ENCODE results near the gene RPL13. TPM values are rescaled to one million over a fixed set of nuclear protein-coding genes. Genes with fewer than 3 reads are reported as not detected.
A peak's percentile ranks its signal among the peaks of the same experiment; 100 is the strongest.

RPL13 gene
- total and polyA plus RNA-seq, 9 of the 15 experiments (the other 6 are each of a cell fraction or from before 2014, with no cell fraction given), result 227 to 6,042 (median 1,633) TPM

- Histone ChIP-seq H3K4me2 (ENCODE audit: insufficient read depth, low read length) (peak overlapping the region; percentile 78), H3K4me3 (peak overlapping the region; percentile 57), H3K79me2 (ENCODE audit: control insufficient read depth, insufficient read depth, low read length) (peaks cover 29% of the 10 kb centered on the region), H3K9ac (ENCODE audit: insufficient read depth in 1 of 2, low read depth in 2 of 2, low read length in 2 of 2) (peak overlapping the region; percentile 71 to 98), H3K36me3 (ENCODE audit: control insufficient read depth, insufficient read depth, low read length) (peaks cover 41% of the 10 kb centered on the region), H4K20me1 (replicated peaks; ENCODE audit: control insufficient read depth, insufficient read depth, low read length) (no peaks in the 10 kb centered on the region), H3K9me3 (replicated peaks; ENCODE audit: control insufficient read depth, insufficient read depth, low read depth, low read length) (peaks cover 7% of the 10 kb centered on the region), H2AFZ (ENCODE audit: low read depth, low read length) (peak overlapping the region; percentile 76; the same call in 1 of the 2 replicates), H3K4me1 (replicated peaks in 1 of 2; ENCODE audit: control insufficient read depth in 2 of 2, insufficient read depth in 2 of 2, low read length in 2 of 2) (peaks cover 5 to 52% of the 10 kb centered on the region in 2 experiments), H3K27me3 (ENCODE audit: control insufficient read depth in 2 of 2, insufficient read depth in 2 of 2, low read length in 2 of 2) (no peaks in the 10 kb centered on the region), H3K27ac (ENCODE audit: extremely low read depth, low read depth, low read length) (peak overlapping the region; percentile 78), H3K9me1 (ENCODE audit: control insufficient read depth, insufficient read depth, low read length) (peaks cover 4% of the 10 kb centered on the region)
- ChIA-PET POLR2A (interaction anchor here (0.6 to 1.7 kb wide), 4 partner anchors 12 to 766 kb away, joined by 3 to 15 read pairs (median 3); no protein-coding TSS in a partner anchor), CTCF (ENCODE audit: low intra/inter-chr PET ratio) (no interaction called here)
- intact Hi-C loops (cut with micrococcal nuclease), result loop anchor here (10.0 kb wide), 1 partner anchor 68 kb away; no protein-coding TSS in a partner anchor
- WGBS (ENCODE audit: insufficient coverage, low coverage, missing lambda C conversion rate), result 24% methylated on average over 42 of the region's 89 CpGs
- no TSS peak for BruUV-seq (replicated peaks)
- DNase-seq (ENCODE audit: extremely low read depth in 1 of 4, low spot score in 3 of 4), result peak in 2 of 4 experiments; percentile 42 to 43
- no peak for ATAC-seq
- in situ Hi-C loops (cut with MboI), result no loop called here
- FAIRE-seq, result no peak
- TF ChIP-seq MAX (CRISPR knock-in tag; IDR thresholded peaks at IDR 0.05), result 0 out of 2 replicates have a peak, but pooled peaks have one; percentile 3
- no peak for TF ChIP-seq FOXJ3 (CRISPR knock-in tag; IDR thresholded peaks at IDR 0.05)
- TF ChIP-seq E2F1 (CRISPR knock-in tag; IDR thresholded peaks at IDR 0.05), result no peak
- TF ChIP-seq NCOA1 (IDR thresholded peaks at IDR 0.05; ENCODE audit: low read depth), result no peak
- TF ChIP-seq E2F6 (IDR thresholded peaks at IDR 0.05; ENCODE audit: borderline replicate concordance in 1 of 2, extremely low read depth in 1 of 2, insufficient read depth in 1 of 2, insufficient read length in 1 of 2, low read depth in 1 of 2, low read length in 1 of 2, poor library complexity in 1 of 2, severe bottlenecking in 1 of 2), result peak; percentile 66 to 74
- TF ChIP-seq L3MBTL2 (IDR thresholded peaks at IDR 0.05), result peak; percentile 65
- TF ChIP-seq SRSF1 (IDR thresholded peaks at IDR 0.05; ENCODE audit: low read depth, low read length), result no peak
- TF ChIP-seq ZNF174 (CRISPR knock-in tag; IDR thresholded peaks at IDR 0.05), result no peak
- no peak for TF ChIP-seq ZNF696 (CRISPR knock-in tag; conservative IDR thresholded peaks at IDR 0.05)
- peak; percentile 14; the same call in 1 of the 2 replicates for TF ChIP-seq ZBTB7A (IDR thresholded peaks at IDR 0.05; ENCODE audit: borderline replicate concordance, control insufficient read depth, low read depth, low read length)
- no peak for TF ChIP-seq SNRNP70 (optimal IDR thresholded peaks at IDR 0.05; ENCODE audit: low read depth, low read length)
- 0 out of 2 replicates have a peak, but pooled peaks have one; percentile 23 for TF ChIP-seq GABPB1 (CRISPR knock-in tag; IDR thresholded peaks at IDR 0.05)
- TF ChIP-seq RBFOX2 (IDR thresholded peaks at IDR 0.05; ENCODE audit: low read depth, low read length), result peak; percentile 45
- TF ChIP-seq TARDBP (IDR thresholded peaks at IDR 0.05), result no peak
- TF ChIP-seq PKNOX1 (IDR thresholded peaks at IDR 0.05), result no peak
- TF ChIP-seq CBX1 (IDR thresholded peaks at IDR 0.05; ENCODE audit: low read depth), result 0 out of 2 replicates have a peak, but pooled peaks have one; percentile 10
- peak; percentile 76 for TF ChIP-seq PCBP1 (IDR thresholded peaks at IDR 0.05; ENCODE audit: low read depth, low read length, poor library complexity, severe bottlenecking)
- TF ChIP-seq CHD2 (IDR thresholded peaks at IDR 0.05; ENCODE audit: low read depth, low read length), result peak; percentile 28; the same call in 1 of the 2 replicates
Measured at GRCh38 chr16:89576153-89577054, 15.9 kb downstream of the RPL13 start.
